H9 (cell line): ENCODE data around the gene ZSWIM5. TPM values are rescaled to one million over a fixed set of nuclear protein-coding genes. Genes with fewer than 3 reads are reported as not detected.
"Not testable (repeated sequence)": the region's sequence is repeated elsewhere in the genome, so short reads cannot be mapped to it uniquely, and the experiment has no call there.

Experiments
- DNase-seq: peaks from one replicate; pipeline ENCODE4 v3.0.0-alpha.2; 2017
- H2AFZ ChIP-seq: one replicate; pipeline ENCODE4 v1.6.1; 2013; ENCODE audit warnings: mild to moderate bottlenecking, low read length, control low read depth, moderate library complexity
- H2AK5ac ChIP-seq: 2 replicates; pipeline ENCODE4 v1.6.1; 2013; ENCODE audit warnings: low read length, control low read depth, mixed read lengths; ENCODE audit not compliant: insufficient read length
- H2BK120ac ChIP-seq: one replicate; pipeline ENCODE4 v1.6.1; 2013; ENCODE audit warnings: low read depth, mild to moderate bottlenecking, low read length, control low read depth, inconsistent platforms; ENCODE audit not compliant: poor library complexity, severe bottlenecking
- H2BK12ac ChIP-seq: 2 replicates; pipeline ENCODE4 v1.6.1; 2013; ENCODE audit warnings: low read length, control low read depth, mixed read lengths, low read depth; ENCODE audit not compliant: insufficient read length
- H2BK15ac ChIP-seq: 2 replicates; pipeline ENCODE4 v1.6.1; 2013; ENCODE audit warnings: low read depth, low read length, control low read depth
- H2BK20ac ChIP-seq: one replicate; pipeline ENCODE4 v1.6.1; 2013; ENCODE audit warnings: low read depth, mild to moderate bottlenecking, low read length, control low read depth, inconsistent platforms; ENCODE audit not compliant: poor library complexity, severe bottlenecking
- H2BK5ac ChIP-seq: 2 replicates; pipeline ENCODE4 v1.6.1; 2013; ENCODE audit warnings: low read length, control low read depth, mixed read lengths; ENCODE audit not compliant: insufficient read length
- H3K14ac ChIP-seq: 2 replicates; pipeline ENCODE4 v1.6.1; 2013; ENCODE audit warnings: low read length, control low read depth; ENCODE audit not compliant: insufficient read depth
- H3K18ac ChIP-seq: 2 replicates; pipeline ENCODE4 v1.6.1; 2013; ENCODE audit warnings: low read depth, mild to moderate bottlenecking, mixed read lengths, low read length, control low read depth; ENCODE audit not compliant: insufficient read length
- H3K23ac ChIP-seq: 2 replicates; pipeline ENCODE4 v1.6.1; 2013; ENCODE audit warnings: low read length, control low read depth, mixed read lengths, low read depth; ENCODE audit not compliant: insufficient read length
- H3K23me2 ChIP-seq: 2 replicates; pipeline ENCODE4 v1.6.1; 2013; ENCODE audit warnings: low read depth, mild to moderate bottlenecking, mixed read lengths, low read length, control low read depth; ENCODE audit not compliant: insufficient read length, poor library complexity, severe bottlenecking
- H3K27ac ChIP-seq: 2 replicates; pipeline ENCODE4 v1.5.1; 2013; ENCODE audit warnings: low read length, control low read depth, mixed read lengths, low read depth; ENCODE audit not compliant: insufficient read length
- H3K27me3 ChIP-seq: 2 replicates; pipeline ENCODE4 v1.6.1; 2013; ENCODE audit warnings: low read length, control low read depth, inconsistent platforms; ENCODE audit not compliant: insufficient read depth
- H3K4ac ChIP-seq: 2 replicates; pipeline ENCODE4 v1.6.1; 2013; ENCODE audit warnings: low read depth, mild to moderate bottlenecking, control low read depth, inconsistent platforms, low read length, moderate library complexity
- H3K4me1 ChIP-seq: 2 replicates; pipeline ENCODE4 v1.6.1; 2013; ENCODE audit warnings: low read length, control low read depth, inconsistent platforms; ENCODE audit not compliant: insufficient read depth
- H3K4me2 ChIP-seq: 2 replicates; pipeline ENCODE4 v1.6.1; 2013; ENCODE audit warnings: low read length, control low read depth, mixed read lengths; ENCODE audit not compliant: insufficient read length, insufficient read depth
- H3K56ac ChIP-seq: 2 replicates; pipeline ENCODE4 v1.6.1; 2013; ENCODE audit warnings: low read depth, mild to moderate bottlenecking, mixed read lengths, low read length, control low read depth; ENCODE audit not compliant: insufficient read length
- H3K79me1 ChIP-seq: 2 replicates; pipeline ENCODE4 v1.6.1; 2013; ENCODE audit warnings: low read depth, mild to moderate bottlenecking, moderate library complexity, low read length, control low read depth, inconsistent platforms; ENCODE audit not compliant: insufficient read depth, poor library complexity, severe bottlenecking
- H3K79me2 ChIP-seq: 2 replicates; pipeline ENCODE4 v1.6.1; 2013; ENCODE audit warnings: low read length, control low read depth, inconsistent platforms; ENCODE audit not compliant: insufficient read depth
- H3K9ac ChIP-seq: 2 replicates; pipeline ENCODE4 v1.6.1; 2013; ENCODE audit warnings: low read length, control low read depth, mixed read lengths; ENCODE audit not compliant: insufficient read length; ENCODE audit errors: extremely low read depth
- H3K9me3 ChIP-seq: one replicate; pipeline ENCODE4 v1.6.1; 2013; ENCODE audit warnings: low read depth, low read length, inconsistent platforms; ENCODE audit not compliant: control insufficient read depth
- H3T11ph ChIP-seq: one replicate; pipeline ENCODE4 v1.6.1; 2013; ENCODE audit warnings: mild to moderate bottlenecking, low read length, control low read depth, inconsistent platforms
- H4K20me1 ChIP-seq: one replicate; pipeline ENCODE4 v1.6.1; 2013; ENCODE audit not compliant: control insufficient read depth, insufficient read length, insufficient read depth
- H4K5ac ChIP-seq: 2 replicates; pipeline ENCODE4 v1.6.1; 2013; ENCODE audit warnings: low read depth, mild to moderate bottlenecking, mixed read lengths, low read length, control low read depth; ENCODE audit not compliant: insufficient read length
- H4K8ac ChIP-seq: replicated peaks from 2 replicates; pipeline ENCODE4 v1.6.1; 2013; ENCODE audit warnings: low read length, control low read depth, mixed read lengths, low read depth; ENCODE audit not compliant: insufficient read length
- H4K91ac ChIP-seq: 2 replicates; pipeline ENCODE4 v1.6.1; 2013; ENCODE audit warnings: low read depth, mild to moderate bottlenecking, moderate library complexity, mixed read lengths, low read length, control low read depth; ENCODE audit not compliant: insufficient read length
- H3K27ac Mint-ChIP-seq, 3 experiments: 2 replicates in 2 of 3; 3 replicates in 1 of 3; pipeline ENCODE4 v1.8.0; 2020 to 2021; ENCODE audit warnings: mixed read lengths in 3 of 3, mild to moderate bottlenecking in 1 of 3, moderate library complexity in 1 of 3
- H3K27me3 Mint-ChIP-seq: 2 replicates; pipeline ENCODE4 v1.8.0; 2021; ENCODE audit warnings: low read depth, mild to moderate bottlenecking, moderate library complexity, mixed read lengths
- H3K36me3 Mint-ChIP-seq, 3 experiments: 2 replicates in 2 of 3; 3 replicates in 1 of 3; pipeline ENCODE4 v1.8.0; 2020 to 2021; ENCODE audit warnings: low read depth in 3 of 3, mixed read lengths in 3 of 3; ENCODE audit not compliant: insufficient read depth in 1 of 3
- H3K4me1 Mint-ChIP-seq, 2 experiments: 2 replicates each; pipeline ENCODE4 v1.8.0; 2020; ENCODE audit warnings: mixed read lengths in 2 of 2
- H3K4me3 Mint-ChIP-seq, 2 experiments: 2 replicates in 1 of 2; 3 replicates in 1 of 2; pipeline ENCODE4 v1.8.0; 2020 to 2021; ENCODE audit warnings: mild to moderate bottlenecking in 2 of 2, mixed read lengths in 2 of 2, moderate library complexity in 1 of 2
- H3K9me3 Mint-ChIP-seq, 2 experiments: 2 replicates in 1 of 2; 3 replicates in 1 of 2; pipeline ENCODE4 v1.8.0; 2020; ENCODE audit warnings: mild to moderate bottlenecking in 2 of 2, mixed read lengths in 2 of 2, moderate library complexity in 1 of 2
- CTCF ChIP-seq: fragments of 200-600 bp; sonication (generic); conservative IDR thresholded peaks from 3 replicates; pipeline ENCODE4 v1.8.0; 2021; ENCODE audit warnings: antibody characterized with exemption, mild to moderate bottlenecking
- WGBS: extraction: QIAGEN DNeasy Blood & Tissue Kit; methylation state at CpG from one replicate; pipeline ENCODE4 v1.1.7; 2013; ENCODE audit warnings: missing lambda C conversion rate, low lambda C conversion rate, mixed read lengths; ENCODE audit not compliant: insufficient read length; ENCODE audit errors: extremely low coverage; 5-methylcytosine and 5-hydroxymethylcytosine counted together
- total RNA-seq: library from RNA; stranded (reverse); gene quantifications from 2 replicates; pipeline ENCODE4 v1.2.1, GENCODE V29; 2021

ZSWIM5 gene
- total RNA-seq, 1 experiment from 2014 or later: 3.5 TPM

DNA sequence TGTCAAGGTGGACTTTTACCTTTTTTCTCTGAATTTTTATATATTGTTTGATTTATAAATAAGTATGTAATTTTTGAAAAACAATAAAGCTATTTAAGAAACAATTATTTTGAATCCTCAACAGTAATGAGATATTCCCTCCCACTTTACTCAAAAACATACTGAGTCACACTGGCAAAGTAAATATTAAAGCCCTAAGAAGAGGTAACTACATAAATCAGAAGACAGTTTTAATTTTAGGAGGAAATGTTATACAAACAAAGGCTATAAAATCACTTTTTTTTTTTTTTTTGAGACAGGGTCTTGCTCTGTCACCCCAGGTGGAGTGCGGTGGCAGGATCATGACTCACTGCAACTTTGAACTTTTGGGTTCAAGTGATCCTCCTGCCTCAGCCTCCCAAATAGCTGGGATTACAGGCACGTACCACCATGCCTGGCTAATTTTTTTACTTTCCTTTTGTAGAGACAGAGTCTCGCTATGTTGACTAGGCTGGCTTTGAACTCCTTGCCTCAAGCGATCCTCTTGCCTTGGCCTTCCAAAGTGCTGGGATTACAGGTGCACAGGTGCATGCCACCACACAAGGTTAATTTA lies 36.2 kb downstream of the ZSWIM5 start:
- no peak for DNase-seq
- Histone ChIP-seq H2AK5ac (no peak overlapping the region), H3K4ac (no peak overlapping the region), H3K9me3 (no peaks in the 10 kb centered on the region), H2BK20ac (no peak overlapping the region), H3K9ac (no peak overlapping the region), H2BK12ac (no peak overlapping the region), H3K27ac (no peak overlapping the region), H2BK5ac (no peak overlapping the region), H3K23ac (no peak overlapping the region), H2BK120ac (no peak overlapping the region), H2BK15ac (no peak overlapping the region), H4K5ac (no peak overlapping the region), H4K91ac (no peak overlapping the region), H3K56ac (no peak overlapping the region), H3K23me2 (no peaks in the 10 kb centered on the region), H4K8ac (no peak overlapping the region), H3K18ac (no peak overlapping the region), H3T11ph (no peak overlapping the region), H3K79me2 (no peaks in the 10 kb centered on the region), H3K4me2 (no peak overlapping the region), H4K20me1 (no peaks in the 10 kb centered on the region), H3K14ac (no peak overlapping the region), H3K27me3 (no peaks in the 10 kb centered on the region), H3K79me1 (no peaks in the 10 kb centered on the region), H2AFZ (no peak overlapping the region), H3K4me1 (no peaks in the 10 kb centered on the region; the same call in 1 of the 2 replicates)
- no CpG with 5 or more reads among the region's 4 CpGs for WGBS
- Mint-ChIP-seq H3K4me3 (no peak overlapping the region), H3K36me3 (no peaks in the 10 kb centered on the region; a peak in 1 of 7 replicates), H3K27me3 (no peaks in the 10 kb centered on the region), H3K4me1 (peaks cover 0 to 3% of the 10 kb centered on the region in 2 experiments; a peak in 1 of 4 replicates), H3K9me3 (peaks cover under 1 to 4% of the 10 kb centered on the region in 2 experiments; a peak in 3 of 5 replicates), H3K27ac (no peak overlapping the region)
- no peak for TF ChIP-seq CTCF

DNA sequence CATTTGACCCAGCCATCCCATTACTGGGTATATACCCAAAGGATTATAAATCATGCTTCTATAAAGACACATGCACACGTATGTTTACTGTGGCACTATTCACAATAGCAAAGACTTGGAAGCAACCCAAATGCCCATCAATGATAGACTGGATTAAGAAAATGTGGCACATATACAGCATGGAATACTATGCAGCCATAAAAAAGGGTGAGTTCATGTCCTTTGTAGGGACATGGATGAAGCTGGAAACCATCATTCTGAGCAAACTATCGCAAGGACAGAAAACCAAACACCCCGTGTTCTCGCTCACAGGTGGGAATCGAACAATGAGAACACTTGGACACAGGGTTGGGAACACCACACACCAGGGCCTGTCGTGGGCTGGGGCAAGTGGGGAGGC lies 38.5 kb downstream of the ZSWIM5 start:
- not testable (repeated sequence) for H2BK5ac ChIP-seq, H2BK120ac ChIP-seq, H3K79me1 ChIP-seq, H3K27ac ChIP-seq, H2BK12ac ChIP-seq, H3K4ac ChIP-seq, H3K23ac ChIP-seq, H3K4me1 ChIP-seq, H3K9ac ChIP-seq, H4K8ac ChIP-seq, H3K23me2 ChIP-seq, H2AK5ac ChIP-seq, H4K20me1 ChIP-seq, H3K79me2 ChIP-seq, H2AFZ ChIP-seq, H3K4me2 ChIP-seq, H3K14ac ChIP-seq, H4K91ac ChIP-seq, H3K18ac ChIP-seq, H3K27ac Mint-ChIP-seq, H3K56ac ChIP-seq, H3K4me1 Mint-ChIP-seq, H3K4me3 Mint-ChIP-seq, H3K27me3 ChIP-seq, DNase-seq, H3K9me3 ChIP-seq, H3K27me3 Mint-ChIP-seq, H4K5ac ChIP-seq, H3T11ph ChIP-seq, H2BK15ac ChIP-seq, H2BK20ac ChIP-seq
- Mint-ChIP-seq H3K36me3 (peaks cover 0 to 11% (median 6%) of the 10 kb centered on the region in 3 experiments; a peak in 5 of 7 replicates), H3K9me3 (peaks cover 16 to 20% of the 10 kb centered on the region in 2 experiments)
- no CpG with 5 or more reads among the region's 6 CpGs for WGBS
